ENCODE measurements around the gene AHRR.

DNA sequence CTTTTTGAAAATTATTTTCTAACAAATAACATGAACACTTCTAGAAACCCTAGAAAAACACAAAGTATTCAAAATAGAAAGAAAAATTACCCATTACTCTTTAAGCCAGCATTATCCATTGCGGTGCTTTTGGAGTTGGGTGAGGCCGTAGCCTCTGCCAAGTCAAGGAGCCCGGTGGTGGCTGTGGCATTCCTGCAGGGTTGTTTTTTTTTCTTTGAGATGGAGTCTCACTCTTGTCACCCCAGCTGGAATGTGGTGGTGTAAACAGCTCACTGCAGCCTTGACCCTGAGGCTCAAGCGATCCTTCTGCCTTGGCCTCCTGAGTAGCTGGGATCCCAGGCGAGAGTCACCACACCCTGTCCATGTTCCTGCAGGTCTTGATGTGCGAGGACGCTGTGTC lies 8.2 kb upstream of the AHRR start:
- TF ChIP-seq, protein P1, sequence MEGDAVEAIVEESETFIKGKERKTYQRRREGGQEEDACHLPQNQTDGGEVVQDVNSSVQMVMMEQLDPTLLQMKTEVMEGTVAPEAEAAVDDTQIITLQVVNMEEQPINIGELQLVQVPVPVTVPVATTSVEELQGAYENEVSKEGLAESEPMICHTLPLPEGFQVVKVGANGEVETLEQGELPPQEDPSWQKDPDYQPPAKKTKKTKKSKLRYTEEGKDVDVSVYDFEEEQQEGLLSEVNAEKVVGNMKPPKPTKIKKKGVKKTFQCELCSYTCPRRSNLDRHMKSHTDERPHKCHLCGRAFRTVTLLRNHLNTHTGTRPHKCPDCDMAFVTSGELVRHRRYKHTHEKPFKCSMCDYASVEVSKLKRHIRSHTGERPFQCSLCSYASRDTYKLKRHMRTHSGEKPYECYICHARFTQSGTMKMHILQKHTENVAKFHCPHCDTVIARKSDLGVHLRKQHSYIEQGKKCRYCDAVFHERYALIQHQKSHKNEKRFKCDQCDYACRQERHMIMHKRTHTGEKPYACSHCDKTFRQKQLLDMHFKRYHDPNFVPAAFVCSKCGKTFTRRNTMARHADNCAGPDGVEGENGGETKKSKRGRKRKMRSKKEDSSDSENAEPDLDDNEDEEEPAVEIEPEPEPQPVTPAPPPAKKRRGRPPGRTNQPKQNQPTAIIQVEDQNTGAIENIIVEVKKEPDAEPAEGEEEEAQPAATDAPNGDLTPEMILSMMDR (conservative IDR thresholded peaks at IDR 0.05; ENCODE audit: low read depth in 2 of 2): no peak
- no peak for TF ChIP-seq EZH2phosphoT487 (IDR thresholded peaks at IDR 0.05; ENCODE audit: unreplicated experiment)
- TF ChIP-seq, protein P2, sequence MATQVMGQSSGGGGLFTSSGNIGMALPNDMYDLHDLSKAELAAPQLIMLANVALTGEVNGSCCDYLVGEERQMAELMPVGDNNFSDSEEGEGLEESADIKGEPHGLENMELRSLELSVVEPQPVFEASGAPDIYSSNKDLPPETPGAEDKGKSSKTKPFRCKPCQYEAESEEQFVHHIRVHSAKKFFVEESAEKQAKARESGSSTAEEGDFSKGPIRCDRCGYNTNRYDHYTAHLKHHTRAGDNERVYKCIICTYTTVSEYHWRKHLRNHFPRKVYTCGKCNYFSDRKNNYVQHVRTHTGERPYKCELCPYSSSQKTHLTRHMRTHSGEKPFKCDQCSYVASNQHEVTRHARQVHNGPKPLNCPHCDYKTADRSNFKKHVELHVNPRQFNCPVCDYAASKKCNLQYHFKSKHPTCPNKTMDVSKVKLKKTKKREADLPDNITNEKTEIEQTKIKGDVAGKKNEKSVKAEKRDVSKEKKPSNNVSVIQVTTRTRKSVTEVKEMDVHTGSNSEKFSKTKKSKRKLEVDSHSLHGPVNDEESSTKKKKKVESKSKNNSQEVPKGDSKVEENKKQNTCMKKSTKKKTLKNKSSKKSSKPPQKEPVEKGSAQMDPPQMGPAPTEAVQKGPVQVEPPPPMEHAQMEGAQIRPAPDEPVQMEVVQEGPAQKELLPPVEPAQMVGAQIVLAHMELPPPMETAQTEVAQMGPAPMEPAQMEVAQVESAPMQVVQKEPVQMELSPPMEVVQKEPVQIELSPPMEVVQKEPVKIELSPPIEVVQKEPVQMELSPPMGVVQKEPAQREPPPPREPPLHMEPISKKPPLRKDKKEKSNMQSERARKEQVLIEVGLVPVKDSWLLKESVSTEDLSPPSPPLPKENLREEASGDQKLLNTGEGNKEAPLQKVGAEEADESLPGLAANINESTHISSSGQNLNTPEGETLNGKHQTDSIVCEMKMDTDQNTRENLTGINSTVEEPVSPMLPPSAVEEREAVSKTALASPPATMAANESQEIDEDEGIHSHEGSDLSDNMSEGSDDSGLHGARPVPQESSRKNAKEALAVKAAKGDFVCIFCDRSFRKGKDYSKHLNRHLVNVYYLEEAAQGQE (IDR thresholded peaks at IDR 0.05; ENCODE audit: unreplicated experiment): no peak
- TF ChIP-seq ZNF114 (CRISPR knock-in tag; IDR thresholded peaks at IDR 0.05): no peak
- TF ChIP-seq CREB1 (CRISPR knock-in tag; IDR thresholded peaks at IDR 0.05; ENCODE audit: low read depth): no peak
- no peak for TF ChIP-seq POLR2AphosphoS5 (IDR thresholded peaks at IDR 0.05; ENCODE audit: low read depth)
- TF ChIP-seq, protein P3, sequence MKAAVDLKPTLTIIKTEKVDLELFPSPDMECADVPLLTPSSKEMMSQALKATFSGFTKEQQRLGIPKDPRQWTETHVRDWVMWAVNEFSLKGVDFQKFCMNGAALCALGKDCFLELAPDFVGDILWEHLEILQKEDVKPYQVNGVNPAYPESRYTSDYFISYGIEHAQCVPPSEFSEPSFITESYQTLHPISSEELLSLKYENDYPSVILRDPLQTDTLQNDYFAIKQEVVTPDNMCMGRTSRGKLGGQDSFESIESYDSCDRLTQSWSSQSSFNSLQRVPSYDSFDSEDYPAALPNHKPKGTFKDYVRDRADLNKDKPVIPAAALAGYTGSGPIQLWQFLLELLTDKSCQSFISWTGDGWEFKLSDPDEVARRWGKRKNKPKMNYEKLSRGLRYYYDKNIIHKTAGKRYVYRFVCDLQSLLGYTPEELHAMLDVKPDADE (IDR thresholded peaks at IDR 0.05): no peak
